K562 (cell line): ENCODE measurements around the gene RBM20. TPM values are rescaled to one million over a fixed set of nuclear protein-coding genes. Genes with fewer than 3 reads are reported as not detected.

ENCODE experiments used
- ATAC-seq: fragments of 200-7000 bp; cut with Tn5 transposase; 3 replicates; pipeline ENCODE4 v1.9.1; 2020; ENCODE audit warnings: moderate library complexity
- BruUV-seq: library from RNA; stranded (reverse); fragments of 400-500 nt; replicated peaks from 2 replicates; lab custom pipeline; 2021; lab: Mats Ljungman, UMichigan
- CTCF ChIA-PET: fragments of 300-600 bp; formaldehyde crosslinking; extraction: SDS; loops from one replicate; lab custom pipeline; 2021; ENCODE audit warnings: low intra/inter-chr PET ratio; lab: Yijun Ruan, JAX
- POLR2A ChIA-PET: fragments of 300-600, 350-650 bp; sonication (Branson Sonifier 250); formaldehyde crosslinking; extraction: SDS; loops from one replicate; lab custom pipeline; 2021; ENCODE audit warnings: antibody characterized with exemption, inconsistent platforms; lab: Yijun Ruan, JAX
- DNase-seq, 4 experiments: peaks; one replicate each; pipeline versions ENCODE4 v3.0.0 to v3.0.0-alpha.2; 2011 to 2018; ENCODE audit warnings: low spot score in 3 of 4, mixed read lengths in 3 of 4; ENCODE audit errors: extremely low read depth in 1 of 4
- FAIRE-seq: peaks from 2 replicates; lab custom pipeline; 2011; peaks lifted over from hg19 to GRCh38; lab: Jason Lieb, UNC
- H2AFZ ChIP-seq: 2 replicates; pipeline ENCODE4 v1.6.0; 2011; ENCODE audit warnings: low read depth, low read length, control low read depth, inconsistent platforms
- H3K27ac ChIP-seq: fragments of 200-600 bp; 3 replicates; pipeline ENCODE4 v1.8.0; 2011; ENCODE audit warnings: low read depth, mild to moderate bottlenecking, control low read depth, inconsistent platforms, low read length, moderate library complexity, mixed read lengths; ENCODE audit errors: extremely low read depth
- H3K27me3 ChIP-seq, 2 experiments: fragments of 300-600 bp in 1 of 2; 2 replicates in 1 of 2; 3 replicates in 1 of 2; pipeline versions ENCODE4 v1.6.0 to v1.8.0; 2011; ENCODE audit warnings: inconsistent platforms in 2 of 2, low read length in 2 of 2, mild to moderate bottlenecking in 1 of 2, mixed read lengths in 1 of 2, moderate library complexity in 1 of 2; ENCODE audit not compliant: control insufficient read depth in 2 of 2, insufficient read depth in 2 of 2
- H3K36me3 ChIP-seq: fragments of 300-600 bp; 3 replicates; pipeline ENCODE4 v1.8.0; 2011; ENCODE audit warnings: mild to moderate bottlenecking, low read length, inconsistent platforms; ENCODE audit not compliant: control insufficient read depth, insufficient read depth
- H3K4me1 ChIP-seq, 2 experiments: fragments of 200-600 bp in 1 of 2; replicated peaks in 1 of 2; 2 replicates in 1 of 2; 3 replicates in 1 of 2; pipeline versions ENCODE4 v1.5.1 to v1.8.0; 2011; ENCODE audit warnings: inconsistent platforms in 2 of 2, low read length in 2 of 2, mild to moderate bottlenecking in 1 of 2, mixed read lengths in 1 of 2, moderate library complexity in 1 of 2; ENCODE audit not compliant: control insufficient read depth in 2 of 2, insufficient read depth in 2 of 2
- H3K4me2 ChIP-seq: 2 replicates; pipeline ENCODE4 v1.6.1; 2011; ENCODE audit warnings: low read length, control low read depth, inconsistent platforms, mixed read lengths; ENCODE audit not compliant: insufficient read depth
- H3K4me3 ChIP-seq: fragments of 200-600 bp; sonication (generic), shearing (Covaris generic); 2 replicates; pipeline ENCODE4 v1.5.1; 2016; ENCODE audit warnings: control low read depth, inconsistent platforms
- H3K79me2 ChIP-seq: fragments of 200-600 bp; 3 replicates; pipeline ENCODE4 v1.8.0; 2011; ENCODE audit warnings: low read length, inconsistent platforms; ENCODE audit not compliant: control insufficient read depth, insufficient read depth
- H3K9ac ChIP-seq, 2 experiments: 2 replicates each; pipeline versions ENCODE4 v1.6.0 to v1.6.1; 2011; ENCODE audit warnings: low read depth in 2 of 2, low read length in 2 of 2, control low read depth in 1 of 2, inconsistent platforms in 1 of 2, mild to moderate bottlenecking in 1 of 2, mixed read lengths in 1 of 2; ENCODE audit not compliant: insufficient read depth in 1 of 2
- H3K9me1 ChIP-seq: one replicate; pipeline ENCODE4 v1.6.0; 2011; ENCODE audit warnings: inconsistent platforms, mild to moderate bottlenecking, low read length, moderate library complexity; ENCODE audit not compliant: control insufficient read depth, insufficient read depth
- H3K9me3 ChIP-seq: replicated peaks from 2 replicates; pipeline ENCODE4 v1.5.1; 2011; ENCODE audit warnings: low read depth, low read length, inconsistent platforms; ENCODE audit not compliant: control insufficient read depth, insufficient read depth
- H4K20me1 ChIP-seq: replicated peaks from 2 replicates; pipeline ENCODE4 v1.6.1; 2011; ENCODE audit warnings: low read length, inconsistent platforms, mixed read lengths; ENCODE audit not compliant: control insufficient read depth, insufficient read depth
- BCOR ChIP-seq: fragments of 450-650 bp; IDR thresholded peaks from 2 replicates; pipeline ENCODE4 v1.6.1; 2016
- NCOA2 ChIP-seq, 2 experiments: fragments of 450-650 bp; IDR thresholded peaks; 2 replicates each; pipeline ENCODE4 v1.6.1; 2018; ENCODE audit warnings: mild to moderate bottlenecking in 2 of 2, moderate library complexity in 1 of 2; ENCODE audit not compliant: partially characterized antibody in 2 of 2
- ZNF699 ChIP-seq: fragments of 250-450 bp; sonication (Bioruptor Pico); IDR thresholded peaks from 2 replicates; pipeline ENCODE4 v1.8.0; 2021; ENCODE audit warnings: mild to moderate bottlenecking, moderate library complexity; ENCODE audit not compliant: insufficient replicate concordance
- ZSCAN32 ChIP-seq: fragments of 450-650 bp; formaldehyde crosslinking; IDR thresholded peaks from 2 replicates; pipeline ENCODE4 v1.4.0; 2020; ENCODE audit warnings: mild to moderate bottlenecking, moderate library complexity
- WGBS: fragments of 100-300 bp; shearing (Covaris generic); methylation state at CpG from one replicate; pipeline ENCODE4 v1.1.6; 2016; ENCODE audit warnings: low coverage, mixed read lengths; ENCODE audit not compliant: insufficient coverage; ENCODE audit errors: missing lambda C conversion rate; 5-methylcytosine and 5-hydroxymethylcytosine counted together
- in situ Hi-C: fragments of 300-500 bp; cut with MboI; formaldehyde crosslinking; loops from 4 replicates; pipeline ENCODE4 v1.15.0; 2018; ENCODE audit warnings: inconsistent platforms, mixed read lengths
- intact Hi-C: fragments of 100-400 bp; cut with micrococcal nuclease; formaldehyde crosslinking; loops from 2 replicates; pipeline ENCODE4 v1.14.2; 2022
- polyA plus RNA-seq, 8 experiments: library from polyadenylated mRNA; depleted of rRNA in 4 of 8; stranded (reverse) in 5 of 8; unstranded in 3 of 8; fragments of >200 nt; fragmentation: Nextera tagmentation in 2 of 8; fragmentation: Illumina TruSeq in 1 of 8; extraction: Ambion mirVana in 2 of 8; extraction: Trizol in 1 of 8; gene quantifications; 2 replicates each; pipeline versions ENCODE4 v1.2.1 to v1.2.3, GENCODE V29; 2011 to 2014; ENCODE audit warnings: inconsistent platforms in 1 of 8, missing spikeins in 1 of 8
- total RNA-seq, 7 experiments: library from RNA; depleted of rRNA in 6 of 7; stranded (reverse); fragments of >200 nt in 6 of 7; fragmentation: Illumina TruSeq in 2 of 7; extraction: Trizol in 2 of 7; gene quantifications; 2 replicates each; pipeline versions ENCODE4 v1.2.1 to v1.2.3, GENCODE V29; 2011 to 2021; ENCODE audit warnings: low replicate concordance in 1 of 7
- TF ChIP-seq, protein P1 (sequence below): fragments of 450-650 bp; IDR thresholded peaks from 2 replicates; pipeline ENCODE4 v1.7.1; 2018; ENCODE audit warnings: mild to moderate bottlenecking, low read depth; ENCODE audit not compliant: partially characterized antibody

The RBM20 gene
- total and polyA plus RNA-seq, 9 of the 15 experiments (the other 6 are each of a cell fraction or from before 2014, with no cell fraction given): 0.63 to 5.7 (median 3.2) TPM

DNA sequence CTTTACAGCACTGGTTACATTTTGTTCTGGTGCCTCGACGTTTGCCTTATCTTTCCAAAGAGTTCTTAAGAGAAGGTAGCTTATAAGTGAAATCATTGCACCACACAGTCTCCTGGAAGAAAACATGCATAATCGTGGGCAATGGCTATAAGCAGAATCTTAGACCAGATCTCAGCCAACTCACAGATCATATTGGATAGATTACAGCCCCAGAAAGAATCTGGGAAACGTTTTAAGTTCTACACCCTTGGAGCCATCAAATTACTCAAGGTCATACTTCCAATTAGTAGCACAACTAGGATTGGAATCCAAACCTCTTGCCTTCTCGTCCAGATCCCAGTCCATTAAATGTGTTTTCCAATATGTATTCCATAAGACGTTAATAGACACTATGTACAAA, 218.8 kb downstream of the RBM20 start:
- Histone ChIP-seq H4K20me1 (no peaks in the 10 kb centered on the region), H2AFZ (peak overlapping the region; percentile 64; the same call in 1 of the 2 replicates), H3K4me3 (no peak overlapping the region), H3K36me3 (no peaks in the 10 kb centered on the region), H3K27ac (no peak overlapping the region), H3K9me3 (no peaks in the 10 kb centered on the region), H3K4me2 (no peak overlapping the region), H3K9me1 (no peaks in the 10 kb centered on the region), H3K79me2 (no peaks in the 10 kb centered on the region), H3K27me3 (no peaks in the 10 kb centered on the region), H3K4me1 (peaks cover 20 to 70% of the 10 kb centered on the region in 2 experiments), H3K9ac (no peak overlapping the region)
- CTCF ChIA-PET: no interaction called here
- no peak for ATAC-seq
- in situ Hi-C loops: no loop called here
- no peak for FAIRE-seq
- no TSS peak for BruUV-seq
- WGBS: 10% methylated on average over 6 of the region's 6 CpGs
- POLR2A ChIA-PET: interaction anchor here (1.2 kb wide), 1 partner anchor 8 kb away, joined by 3 read pairs; the partner anchor contains the start of gene PDCD4
- intact Hi-C loops: no loop called here
- DNase-seq: no peak
- TF ChIP-seq ZNF699 (CRISPR knock-in tag) (no peak), ZSCAN32 (CRISPR knock-in tag) (no peak), NCOA2 (IDR thresholded peaks at IDR 0.05; ENCODE audit: partially characterized antibody in 2 of 2) (no peak), BCOR (no peak)
- TF ChIP-seq, protein P1, sequence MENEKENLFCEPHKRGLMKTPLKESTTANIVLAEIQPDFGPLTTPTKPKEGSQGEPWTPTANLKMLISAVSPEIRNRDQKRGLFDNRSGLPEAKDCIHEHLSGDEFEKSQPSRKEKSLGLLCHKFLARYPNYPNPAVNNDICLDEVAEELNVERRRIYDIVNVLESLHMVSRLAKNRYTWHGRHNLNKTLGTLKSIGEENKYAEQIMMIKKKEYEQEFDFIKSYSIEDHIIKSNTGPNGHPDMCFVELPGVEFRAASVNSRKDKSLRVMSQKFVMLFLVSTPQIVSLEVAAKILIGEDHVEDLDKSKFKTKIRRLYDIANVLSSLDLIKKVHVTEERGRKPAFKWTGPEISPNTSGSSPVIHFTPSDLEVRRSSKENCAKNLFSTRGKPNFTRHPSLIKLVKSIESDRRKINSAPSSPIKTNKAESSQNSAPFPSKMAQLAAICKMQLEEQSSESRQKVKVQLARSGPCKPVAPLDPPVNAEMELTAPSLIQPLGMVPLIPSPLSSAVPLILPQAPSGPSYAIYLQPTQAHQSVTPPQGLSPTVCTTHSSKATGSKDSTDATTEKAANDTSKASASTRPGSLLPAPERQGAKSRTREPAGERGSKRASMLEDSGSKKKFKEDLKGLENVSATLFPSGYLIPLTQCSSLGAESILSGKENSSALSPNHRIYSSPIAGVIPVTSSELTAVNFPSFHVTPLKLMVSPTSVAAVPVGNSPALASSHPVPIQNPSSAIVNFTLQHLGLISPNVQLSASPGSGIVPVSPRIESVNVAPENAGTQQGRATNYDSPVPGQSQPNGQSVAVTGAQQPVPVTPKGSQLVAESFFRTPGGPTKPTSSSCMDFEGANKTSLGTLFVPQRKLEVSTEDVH: no peak
- TF ChIP-seq, all 486 proteins: peak for 0
